CD4-positive, alpha-beta T cell (primary cell): Measurements from ENCODE around the gene SAMD5. TPM values are rescaled to one million over a fixed set of nuclear protein-coding genes. Genes with fewer than 3 reads are reported as not detected.

Source experiments
- ATAC-seq: fragments of 200-7000 bp; cut with Tn5 transposase; one replicate; pipeline ENCODE4 v1.10.0; 2022; ENCODE audit warnings: mild to moderate bottlenecking; ENCODE audit not compliant: poor library complexity
- CTCF ChIA-PET: fragments of 350-600 bp; sonication (Branson Sonifier 250); formaldehyde crosslinking; loops from one replicate; lab custom pipeline; 2021; ENCODE audit warnings: antibody characterized with exemption, inconsistent platforms; lab: Charles Lee
- POLR2A ChIA-PET: fragments of 350-600 bp; sonication (Branson Sonifier 250); formaldehyde crosslinking; loops from one replicate; lab custom pipeline; 2021; ENCODE audit warnings: antibody characterized with exemption, inconsistent platforms; lab: Charles Lee
- DNase-seq, 14 experiments: peaks; one replicate each; pipeline ENCODE4 v3.0.0-alpha.2; 2013 to 2020; ENCODE audit warnings: mixed read lengths in 2 of 14
- H3K27ac ChIP-seq, 2 donors: one replicate each; pipeline versions ENCODE4 v1.5.1 to v1.7.0; 2013; ENCODE audit warnings: low read length in 2 of 2, low read depth in 1 of 2, mild to moderate bottlenecking in 1 of 2
- H3K27me3 ChIP-seq, 2 experiments: 1 replicate in 1 of 2; 2 replicates in 1 of 2; pipeline versions ENCODE4 v1.6.1 to v1.7.0; 2013; ENCODE audit warnings: low read length in 2 of 2, control low read depth in 1 of 2, mild to moderate bottlenecking in 1 of 2, moderate library complexity in 1 of 2; ENCODE audit not compliant: insufficient read depth in 2 of 2, control insufficient read depth in 1 of 2
- H3K36me3 ChIP-seq: one replicate; pipeline ENCODE4 v1.6.1; 2013; ENCODE audit warnings: low read length, control low read depth; ENCODE audit not compliant: insufficient read depth
- H3K4me1 ChIP-seq: one replicate; pipeline ENCODE4 v1.6.1; 2013; ENCODE audit warnings: low read length, control low read depth; ENCODE audit not compliant: insufficient read depth
- H3K4me3 ChIP-seq: one replicate; pipeline ENCODE4 v1.5.1; 2013; ENCODE audit warnings: mild to moderate bottlenecking, low read length, moderate library complexity
- H3K9me3 ChIP-seq, 2 experiments: 1 replicate in 1 of 2; 2 replicates in 1 of 2; pipeline versions ENCODE4 v1.6.1 to v1.7.0; 2013; ENCODE audit warnings: low read length in 2 of 2, mild to moderate bottlenecking in 2 of 2, control low read depth in 1 of 2, moderate library complexity in 1 of 2; ENCODE audit not compliant: control insufficient read depth in 1 of 2, insufficient read depth in 1 of 2
- H3K27ac Mint-ChIP-seq: one replicate; pipeline ENCODE4 v1.8.0; 2020; ENCODE audit warnings: mixed read lengths
- H3K27me3 Mint-ChIP-seq: one replicate; pipeline ENCODE4 v1.8.0; 2021; ENCODE audit warnings: mixed read lengths
- H3K36me3 Mint-ChIP-seq: one replicate; pipeline ENCODE4 v1.8.0; 2021; ENCODE audit warnings: low read depth, mixed read lengths
- H3K4me1 Mint-ChIP-seq: one replicate; pipeline ENCODE4 v1.8.0; 2021; ENCODE audit warnings: low read depth, mixed read lengths
- H3K4me3 Mint-ChIP-seq: one replicate; pipeline ENCODE4 v1.8.0; 2020; ENCODE audit warnings: mild to moderate bottlenecking, mixed read lengths
- H3K9me3 Mint-ChIP-seq: one replicate; pipeline ENCODE4 v1.8.0; 2020; ENCODE audit warnings: mixed read lengths
- CTCF ChIP-seq: fragments of 200-600 bp; IDR thresholded peaks from one replicate; pipeline ENCODE4 v1.8.0; 2022; ENCODE audit warnings: antibody characterized with exemption, mild to moderate bottlenecking
- intact Hi-C, 2 experiments: fragments of 100-400 bp; cut with DNase I in 1 of 2; cut with micrococcal nuclease in 1 of 2; formaldehyde crosslinking; loops; one replicate each; pipeline versions ENCODE4 v1.15.1 to v1.9.0; 2023 to 2025; cut with DNase I, micrococcal nuclease
- total RNA-seq, 174 experiments: library from RNA in 2 of 174; stranded (reverse) in 2 of 174; gene quantifications; one replicate each; pipeline ENCODE4 v1.2.3 and lab custom pipeline; 2021 to 2026

SAMD5 gene
- total RNA-seq, 2 experiments from 2014 or later = not detected

- DNase-seq (no peak), ATAC-seq (no peak)
- H3K9me3 Mint-ChIP-seq = no peaks in the 10 kb centered on the region
- CTCF ChIA-PET = no interaction called here
- no peaks in the 10 kb centered on the region for H3K4me1 Mint-ChIP-seq
- no peaks in the 10 kb centered on the region for H3K4me1 ChIP-seq
- no peaks in the 10 kb centered on the region for H3K27me3 ChIP-seq
- TF ChIP-seq CTCF = no peak
- no peak overlapping the region for H3K4me3 ChIP-seq
- no peak overlapping the region for H3K27ac ChIP-seq
- POLR2A ChIA-PET = no interaction called here
- H3K27ac Mint-ChIP-seq = no peak overlapping the region
- no peaks in the 10 kb centered on the region for H3K36me3 ChIP-seq
- intact Hi-C loops = no loop called here
- H3K36me3 Mint-ChIP-seq = no peaks in the 10 kb centered on the region
- no peak overlapping the region for H3K4me3 Mint-ChIP-seq
- peaks cover 4% of the 10 kb centered on the region for H3K27me3 Mint-ChIP-seq
- peaks cover 0 to 3% of the 10 kb centered on the region in 2 experiments for H3K9me3 ChIP-seq
These were observed 79.4 kb downstream of the SAMD5 start for GRCh38 chr6:147587907-147588306.

- H3K36me3 ChIP-seq = no peaks in the 10 kb centered on the region
- H3K4me3 ChIP-seq = no peak overlapping the region
- Mint-ChIP-seq H3K4me1 (no peaks in the 10 kb centered on the region), H3K36me3 (no peaks in the 10 kb centered on the region), H3K27me3 (peaks cover 4% of the 10 kb centered on the region), H3K4me3 (no peak overlapping the region), H3K9me3 (no peaks in the 10 kb centered on the region), H3K27ac (no peak overlapping the region)
- ChIA-PET CTCF (no interaction called here), POLR2A (no interaction called here)
- DNase-seq (no peak), ATAC-seq (no peak)
- TF ChIP-seq CTCF = no peak
- H3K4me1 ChIP-seq = no peaks in the 10 kb centered on the region
- no peak overlapping the region for H3K27ac ChIP-seq
- intact Hi-C loops = no loop called here
- peaks cover 0 to 3% of the 10 kb centered on the region in 2 experiments for H3K9me3 ChIP-seq
- no peaks in the 10 kb centered on the region for H3K27me3 ChIP-seq
These were observed 80.0 kb downstream of the SAMD5 start for GRCh38 chr6:147588469-147588868.

GRCh38 chr6:147589739-147590250 lies 81.3 kb downstream of the SAMD5 start:
- Mint-ChIP-seq H3K4me3 (no peak overlapping the region), H3K27ac (no peak overlapping the region), H3K4me1 (no peaks in the 10 kb centered on the region), H3K27me3 (peaks cover 4% of the 10 kb centered on the region), H3K36me3 (no peaks in the 10 kb centered on the region), H3K9me3 (no peaks in the 10 kb centered on the region)
- ATAC-seq (no peak), DNase-seq (no peak)
- intact Hi-C loops = no loop called here
- POLR2A ChIA-PET = no interaction called here
- CTCF ChIA-PET = no interaction called here
- Histone ChIP-seq H3K9me3 (peaks cover 0 to 3% of the 10 kb centered on the region in 2 experiments), H3K36me3 (no peaks in the 10 kb centered on the region), H3K4me1 (no peaks in the 10 kb centered on the region), H3K4me3 (no peak overlapping the region), H3K27me3 (no peaks in the 10 kb centered on the region), H3K27ac (no peak overlapping the region)
- TF ChIP-seq CTCF = no peak
